ENCODE measurements around the gene PVALEF. TPM values are rescaled to one million over a fixed set of nuclear protein-coding genes. Genes with fewer than 3 reads are reported as not detected.
A peak's percentile ranks its signal among the peaks of the same experiment; 100 is the strongest.

Gene PVALEF
- total RNA-seq, 2 donors from 2014 or later, result not detected

DNA sequence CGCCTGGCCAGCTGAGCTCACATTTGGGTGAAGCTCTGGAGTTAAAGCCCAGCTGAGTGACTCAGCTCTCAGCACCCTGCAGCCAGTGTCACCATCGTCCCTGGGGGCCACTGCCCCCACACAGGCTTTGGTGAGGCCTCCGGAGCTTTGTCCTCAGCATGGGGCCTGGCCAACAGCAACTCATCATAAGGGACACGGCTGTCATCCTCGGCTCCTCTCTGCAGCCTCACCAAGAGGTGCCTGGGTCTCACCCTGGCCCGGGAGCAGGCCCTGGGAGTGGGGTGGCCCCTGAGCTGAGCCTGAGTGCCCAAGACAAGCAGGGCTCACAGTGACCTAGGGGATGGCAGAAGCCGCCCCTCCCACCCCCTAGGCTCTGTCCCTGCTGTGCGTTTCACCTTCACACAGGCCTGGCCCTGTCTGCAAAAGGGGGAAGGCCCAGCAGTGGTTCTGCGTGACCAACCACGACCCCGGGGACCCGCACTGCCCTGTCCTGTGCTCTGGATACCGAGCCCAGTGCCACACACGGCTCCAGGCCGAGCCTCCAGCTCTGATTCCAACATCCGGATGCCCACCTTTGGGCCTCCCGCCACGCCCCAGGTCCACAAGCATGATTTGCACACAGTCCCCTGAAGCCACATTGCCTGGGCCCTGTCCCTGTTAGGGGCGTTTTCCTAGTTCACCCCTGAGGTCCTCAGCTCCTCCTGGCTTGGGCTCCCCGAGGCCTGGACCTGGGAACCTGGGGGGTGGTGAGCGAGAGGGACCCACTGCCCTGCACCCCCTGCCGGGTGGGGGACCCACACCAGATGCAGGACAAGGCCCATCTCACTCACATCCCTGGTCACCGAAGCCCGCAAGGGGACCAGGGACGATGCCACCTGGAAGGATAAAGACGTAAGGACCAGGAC lies 22.5 kb downstream of the PVALEF start:
- peaks cover 3% of the 10 kb centered on the region for H3K27me3 Mint-ChIP-seq
- no peak overlapping the region for H3K27ac Mint-ChIP-seq
- no peaks in the 10 kb centered on the region for H3K9me3 Mint-ChIP-seq
- no peak for ATAC-seq (replicated peaks)
- no peak overlapping the region for H3K4me3 Mint-ChIP-seq
- H3K36me3 Mint-ChIP-seq (ENCODE audit: low read depth), result no peaks in the 10 kb centered on the region
- H3K4me1 Mint-ChIP-seq, result no peaks in the 10 kb centered on the region

DNA sequence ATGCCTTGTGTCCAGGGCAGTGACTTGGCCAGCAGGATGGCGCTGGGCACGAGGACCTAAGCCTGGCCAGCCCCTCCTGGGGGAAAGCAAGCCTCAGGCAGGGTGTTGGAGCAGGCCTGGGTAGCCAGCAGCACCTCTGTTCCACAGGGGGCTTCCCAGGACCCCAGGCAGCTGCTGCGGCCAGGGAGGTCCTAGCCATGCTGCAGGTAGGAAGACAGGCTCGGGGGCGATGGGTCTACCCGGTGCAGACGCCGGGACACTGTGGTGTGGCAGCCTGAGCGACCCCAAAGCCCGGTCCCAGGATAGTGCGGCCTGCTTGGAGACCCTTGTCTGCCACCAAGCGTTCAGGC lies 23.2 kb downstream of the PVALEF start:
- no peak overlapping the region for H3K27ac Mint-ChIP-seq
- H3K36me3 Mint-ChIP-seq (ENCODE audit: low read depth), result no peaks in the 10 kb centered on the region
- no peak for ATAC-seq (replicated peaks)

DNA sequence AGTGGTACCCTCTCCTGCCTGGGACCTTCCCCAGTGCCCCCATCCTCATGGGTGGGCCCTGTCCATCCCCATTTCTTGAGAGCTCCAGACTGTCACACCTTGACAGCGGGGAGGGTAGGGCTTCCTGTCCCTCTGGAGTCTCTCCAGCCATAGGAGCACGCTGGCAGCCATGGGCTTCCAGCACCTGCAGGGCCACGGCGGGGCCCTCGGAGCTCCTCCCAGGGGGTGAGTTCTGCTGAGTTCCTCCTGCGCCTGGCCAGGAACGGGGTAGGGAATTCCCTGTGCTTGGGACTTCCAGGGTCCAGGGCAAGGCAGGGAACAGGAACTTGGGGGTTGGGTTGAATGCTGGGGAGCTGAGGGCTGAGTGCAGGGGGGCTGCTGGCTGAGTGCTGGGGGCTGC lies 23.7 kb downstream of the PVALEF start:
- H3K4me3 Mint-ChIP-seq, result no peak overlapping the region
- no peaks in the 10 kb centered on the region for H3K36me3 Mint-ChIP-seq (ENCODE audit: low read depth)

More for the DNA sequence above, 23.2 kb downstream of the PVALEF start:
- H3K4me1 Mint-ChIP-seq, result no peaks in the 10 kb centered on the region
- H3K4me3 Mint-ChIP-seq, result no peak overlapping the region
- H3K9me3 Mint-ChIP-seq, result no peaks in the 10 kb centered on the region
- H3K27me3 Mint-ChIP-seq, result peaks cover 3% of the 10 kb centered on the region

DNA sequence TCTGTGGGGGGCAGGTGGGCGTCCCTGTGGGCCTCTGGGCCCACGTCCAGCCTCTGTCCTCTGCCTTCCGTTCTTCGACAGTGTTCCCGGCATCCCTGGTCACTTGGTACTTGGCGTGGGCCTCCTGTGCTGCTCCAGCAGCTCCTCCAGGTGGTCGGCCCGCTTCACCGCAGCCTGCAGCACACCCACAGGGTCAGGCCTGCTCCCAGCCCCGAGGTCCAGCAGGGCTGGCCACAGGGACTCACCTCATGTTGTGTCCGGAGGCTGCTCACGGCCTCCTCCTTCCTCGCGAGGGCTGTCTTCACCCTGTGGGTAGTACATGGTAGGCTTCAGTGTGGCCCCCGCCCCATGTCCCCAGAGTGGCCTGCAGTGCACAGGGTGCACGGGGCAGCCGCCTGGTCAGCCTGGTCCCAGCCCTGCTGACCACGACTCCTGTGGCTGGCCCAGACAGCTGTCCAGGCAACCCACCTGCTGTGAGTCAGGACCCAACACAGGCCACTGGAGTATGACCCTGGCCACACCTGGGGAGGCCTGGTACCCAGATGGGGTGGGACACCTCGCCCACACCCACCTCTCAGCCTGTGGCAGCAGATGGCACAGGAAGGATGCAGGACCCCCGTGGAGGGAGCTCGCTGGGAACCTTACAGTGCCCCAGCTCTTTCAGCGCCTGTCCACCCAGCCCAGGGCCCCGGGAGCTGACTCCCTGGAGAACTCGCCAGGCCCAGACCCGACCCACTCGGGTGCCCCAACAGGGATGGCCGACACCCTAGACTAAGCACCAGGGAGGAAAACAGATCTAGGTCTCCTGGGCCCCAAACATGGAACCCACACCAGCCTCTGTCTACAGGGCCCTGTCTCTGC lies 24.6 kb downstream of the PVALEF start:
- Mint-ChIP-seq H3K9me3 (no peaks in the 10 kb centered on the region), H3K4me1 (no peaks in the 10 kb centered on the region), H3K36me3 (ENCODE audit: low read depth) (no peaks in the 10 kb centered on the region), H3K4me3 (no peak overlapping the region), H3K27ac (no peak overlapping the region), H3K27me3 (no peaks in the 10 kb centered on the region)
- ATAC-seq (replicated peaks), result peak; percentile 14

More for the DNA sequence above, 23.7 kb downstream of the PVALEF start:
- no peaks in the 10 kb centered on the region for H3K9me3 Mint-ChIP-seq
- H3K4me1 Mint-ChIP-seq, result no peaks in the 10 kb centered on the region
- peaks cover 3% of the 10 kb centered on the region for H3K27me3 Mint-ChIP-seq
- no peak for ATAC-seq (replicated peaks)
- H3K27ac Mint-ChIP-seq, result no peak overlapping the region

DNA sequence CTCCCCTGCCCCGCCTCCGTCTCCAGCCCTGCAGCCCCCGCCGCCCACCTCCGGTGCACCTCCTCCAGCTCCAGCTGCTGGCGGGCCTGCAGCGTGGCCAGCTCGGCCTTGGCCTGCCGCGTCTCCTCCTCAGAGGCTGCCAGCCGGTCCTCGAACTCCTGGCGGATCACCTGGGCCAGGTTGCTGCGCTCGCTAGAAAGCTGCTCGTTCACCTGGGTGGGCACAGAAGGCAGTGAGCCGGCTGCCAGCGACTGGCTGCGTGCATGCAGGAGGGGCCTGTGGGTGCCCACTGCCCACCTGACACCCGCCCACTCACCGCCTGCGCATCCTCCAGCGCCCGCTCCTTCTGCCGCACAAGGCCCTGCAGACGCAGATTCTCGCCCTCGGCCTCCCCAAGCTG lies 25.3 kb downstream of the PVALEF start:
- no peak for ATAC-seq (replicated peaks)
- Mint-ChIP-seq H3K27me3 (no peaks in the 10 kb centered on the region), H3K27ac (no peak overlapping the region), H3K36me3 (ENCODE audit: low read depth) (no peaks in the 10 kb centered on the region), H3K9me3 (no peaks in the 10 kb centered on the region), H3K4me3 (no peak overlapping the region), H3K4me1 (no peaks in the 10 kb centered on the region)

DNA sequence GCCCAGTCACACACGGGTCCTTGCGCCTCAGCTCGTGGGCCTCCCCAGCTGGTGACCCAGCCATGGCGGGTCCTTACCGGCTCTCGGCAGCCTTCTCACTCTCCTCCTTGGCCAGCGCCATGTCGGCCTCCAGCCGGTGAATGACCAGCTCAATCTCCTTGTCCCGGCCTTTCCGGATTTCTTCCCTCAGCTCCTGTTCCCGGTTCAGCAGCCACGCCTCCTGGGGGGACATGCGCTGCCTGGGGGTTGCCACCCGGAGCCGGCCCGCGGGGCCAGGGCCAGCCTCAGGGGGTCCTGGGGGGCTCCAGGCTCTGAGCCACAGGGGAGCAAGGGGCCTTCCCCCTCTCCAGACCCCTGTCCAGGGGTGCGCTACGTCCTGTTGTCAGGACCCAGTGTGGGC lies 25.8 kb downstream of the PVALEF start:
- no peaks in the 10 kb centered on the region for H3K9me3 Mint-ChIP-seq
- H3K4me3 Mint-ChIP-seq, result no peak overlapping the region
- H3K27ac Mint-ChIP-seq, result no peak overlapping the region
- no peak for ATAC-seq (replicated peaks)
- no peaks in the 10 kb centered on the region for H3K36me3 Mint-ChIP-seq (ENCODE audit: low read depth)
- H3K27me3 Mint-ChIP-seq, result no peaks in the 10 kb centered on the region
- H3K4me1 Mint-ChIP-seq, result no peaks in the 10 kb centered on the region

DNA sequence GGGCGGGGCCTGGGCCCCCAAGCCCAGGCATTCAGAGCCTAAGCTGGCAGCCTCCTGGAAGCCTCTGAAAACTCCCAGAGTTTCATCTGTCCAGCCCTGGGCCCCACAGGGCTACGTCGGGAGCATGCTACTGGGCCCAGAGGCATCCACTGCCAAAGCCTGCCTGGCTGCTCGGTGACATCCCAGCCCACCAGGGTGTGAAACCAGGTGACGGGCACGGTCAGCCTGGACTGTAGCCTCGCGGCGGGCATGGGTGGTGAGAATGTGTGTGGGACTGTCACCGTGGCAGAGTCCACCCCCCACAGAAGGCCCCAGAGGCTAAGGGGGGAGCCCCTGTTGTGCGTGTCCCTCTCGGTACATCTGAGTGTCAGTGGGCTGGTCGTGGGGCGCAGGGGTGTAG lies 26.3 kb downstream of the PVALEF start:
- ATAC-seq (replicated peaks), result no peak
- Mint-ChIP-seq H3K27me3 (no peaks in the 10 kb centered on the region), H3K36me3 (ENCODE audit: low read depth) (no peaks in the 10 kb centered on the region), H3K9me3 (no peaks in the 10 kb centered on the region), H3K4me1 (no peaks in the 10 kb centered on the region), H3K4me3 (no peak overlapping the region), H3K27ac (no peak overlapping the region)

DNA sequence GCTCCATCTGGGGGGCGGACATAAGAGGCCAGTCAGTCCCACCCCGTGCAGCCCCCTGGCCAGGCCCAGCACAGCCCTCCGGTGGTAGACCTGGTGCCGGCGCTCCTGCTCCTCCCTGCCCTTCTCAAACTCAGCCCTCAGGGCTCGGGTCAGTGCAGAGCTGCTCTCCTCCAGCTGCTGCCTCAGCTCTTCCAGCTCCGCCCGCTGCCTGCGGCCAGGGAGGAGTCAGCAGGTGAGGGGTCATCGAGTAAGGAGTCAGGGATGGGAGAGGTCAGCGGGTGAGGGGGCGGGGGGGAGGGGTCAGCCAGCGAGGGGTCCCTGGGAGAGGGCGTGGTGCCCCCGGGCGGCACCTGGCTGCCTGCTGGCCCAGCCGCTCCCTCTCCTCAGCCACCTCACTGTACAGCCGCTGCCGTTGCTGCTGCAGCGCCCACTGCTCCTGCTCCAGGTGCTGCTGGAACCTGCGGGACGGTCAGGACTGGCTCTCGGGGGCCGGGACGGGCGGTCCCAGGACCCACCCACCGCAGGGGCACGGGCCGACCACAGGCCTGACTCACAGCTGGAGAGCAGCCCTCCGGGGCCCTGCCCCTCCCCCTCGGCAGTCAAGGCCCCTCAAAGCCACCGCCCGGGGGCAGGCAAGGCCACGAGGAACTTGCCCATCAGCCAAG lies 27.2 kb downstream of the PVALEF start:
- no peaks in the 10 kb centered on the region for H3K9me3 Mint-ChIP-seq
- ATAC-seq (replicated peaks), result no peak
- no peaks in the 10 kb centered on the region for H3K27me3 Mint-ChIP-seq
- H3K36me3 Mint-ChIP-seq (ENCODE audit: low read depth), result no peaks in the 10 kb centered on the region
- no peak overlapping the region for H3K27ac Mint-ChIP-seq
- no peak overlapping the region for H3K4me3 Mint-ChIP-seq
- no peaks in the 10 kb centered on the region for H3K4me1 Mint-ChIP-seq

DNA sequence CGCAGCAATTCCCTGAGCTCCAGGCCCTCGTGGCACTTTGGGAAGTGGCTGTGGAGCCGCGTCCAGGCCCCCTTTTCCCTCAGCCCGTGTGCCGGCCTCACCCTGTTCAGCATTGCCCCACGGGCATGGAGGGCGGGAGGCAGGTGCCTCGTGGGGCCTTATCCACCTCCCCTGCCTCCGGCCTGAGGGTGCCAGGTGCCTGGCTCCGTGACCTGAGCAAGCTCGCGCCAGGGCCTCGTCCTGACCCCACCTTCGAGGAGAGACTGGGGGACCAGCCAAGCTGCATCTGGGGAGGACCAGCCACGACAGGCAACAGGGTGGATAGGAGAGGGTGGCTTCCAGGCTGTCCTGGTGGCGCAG lies 27.7 kb downstream of the PVALEF start:
- H3K27me3 Mint-ChIP-seq, result no peaks in the 10 kb centered on the region
- no peaks in the 10 kb centered on the region for H3K36me3 Mint-ChIP-seq (ENCODE audit: low read depth)
- no peaks in the 10 kb centered on the region for H3K9me3 Mint-ChIP-seq
- H3K4me1 Mint-ChIP-seq, result no peaks in the 10 kb centered on the region
- H3K4me3 Mint-ChIP-seq, result no peak overlapping the region
- no peak for ATAC-seq (replicated peaks)
- no peak overlapping the region for H3K27ac Mint-ChIP-seq

DNA sequence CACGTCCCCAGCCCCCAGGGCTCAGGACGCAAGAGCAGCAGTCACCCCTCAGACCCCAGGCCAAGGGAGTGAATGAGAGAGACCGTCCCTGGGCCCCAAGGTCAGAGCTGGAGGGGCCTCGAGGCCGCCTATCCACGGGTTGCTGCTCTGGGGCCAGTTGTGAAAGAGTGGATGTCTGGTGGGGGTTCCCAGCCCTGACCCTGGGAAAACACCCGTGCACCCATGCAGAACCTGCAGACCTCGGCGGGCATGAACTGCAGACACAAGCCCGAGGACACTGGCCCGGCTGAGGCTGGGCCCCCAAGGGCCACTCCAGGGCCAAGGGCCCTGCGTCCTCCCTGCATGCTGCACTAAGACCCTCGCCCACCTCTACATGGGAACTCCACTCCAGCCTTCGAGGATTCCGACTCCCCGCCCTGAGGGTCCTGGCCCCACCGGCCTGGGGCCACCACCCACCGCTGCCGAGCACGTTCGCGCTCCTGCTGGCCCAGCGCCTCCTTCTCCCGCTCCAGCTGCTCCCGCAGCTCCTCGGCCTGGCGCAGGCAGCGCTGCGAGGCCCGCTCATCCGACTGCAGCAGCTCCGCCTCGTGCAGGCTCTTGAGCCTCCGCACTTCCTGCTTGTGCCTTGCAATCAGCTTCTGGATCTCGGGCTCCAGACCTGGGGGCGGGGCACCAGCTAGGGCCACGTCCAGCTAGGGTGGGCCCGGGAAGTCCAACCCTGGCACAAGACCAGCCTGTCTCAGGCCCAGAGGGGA lies 28.3 kb downstream of the PVALEF start:
- no peaks in the 10 kb centered on the region for H3K36me3 Mint-ChIP-seq (ENCODE audit: low read depth)
- no peaks in the 10 kb centered on the region for H3K4me1 Mint-ChIP-seq
- no peak for ATAC-seq (replicated peaks)
- no peak overlapping the region for H3K27ac Mint-ChIP-seq
- H3K4me3 Mint-ChIP-seq, result no peak overlapping the region
- no peaks in the 10 kb centered on the region for H3K27me3 Mint-ChIP-seq
- H3K9me3 Mint-ChIP-seq, result no peaks in the 10 kb centered on the region

DNA sequence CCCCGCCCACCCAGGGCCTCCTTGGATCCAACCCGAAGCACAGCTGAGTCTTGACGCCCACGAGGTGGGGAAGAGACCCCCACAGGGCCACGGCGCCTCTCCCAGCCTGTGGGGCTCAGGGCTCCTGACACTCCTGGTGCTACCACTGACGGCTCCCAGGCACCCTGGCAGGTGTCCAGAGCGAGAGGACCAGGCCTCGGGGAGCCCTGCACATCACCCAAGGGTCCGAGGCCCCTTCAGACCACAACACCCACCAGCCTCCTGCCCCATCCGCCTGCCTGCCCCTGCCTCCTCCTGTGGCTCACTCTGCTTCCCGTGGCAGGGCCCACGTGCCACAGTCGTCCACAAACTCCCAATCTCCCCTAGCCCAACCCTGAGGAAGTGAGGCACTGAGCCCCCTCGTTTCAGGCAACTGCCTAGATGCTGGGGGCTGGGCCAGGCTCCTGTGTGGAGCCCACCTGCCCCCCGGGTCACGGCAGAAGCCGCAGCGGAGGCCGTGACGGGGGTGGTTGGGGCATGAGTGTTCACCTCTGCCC lies 29.0 kb downstream of the PVALEF start:
- ATAC-seq (replicated peaks), result no peak
- no peak overlapping the region for H3K27ac Mint-ChIP-seq
- H3K9me3 Mint-ChIP-seq, result no peaks in the 10 kb centered on the region
- no peaks in the 10 kb centered on the region for H3K27me3 Mint-ChIP-seq
- no peak overlapping the region for H3K4me3 Mint-ChIP-seq
- H3K4me1 Mint-ChIP-seq, result no peaks in the 10 kb centered on the region
- H3K36me3 Mint-ChIP-seq (ENCODE audit: low read depth), result no peaks in the 10 kb centered on the region

DNA sequence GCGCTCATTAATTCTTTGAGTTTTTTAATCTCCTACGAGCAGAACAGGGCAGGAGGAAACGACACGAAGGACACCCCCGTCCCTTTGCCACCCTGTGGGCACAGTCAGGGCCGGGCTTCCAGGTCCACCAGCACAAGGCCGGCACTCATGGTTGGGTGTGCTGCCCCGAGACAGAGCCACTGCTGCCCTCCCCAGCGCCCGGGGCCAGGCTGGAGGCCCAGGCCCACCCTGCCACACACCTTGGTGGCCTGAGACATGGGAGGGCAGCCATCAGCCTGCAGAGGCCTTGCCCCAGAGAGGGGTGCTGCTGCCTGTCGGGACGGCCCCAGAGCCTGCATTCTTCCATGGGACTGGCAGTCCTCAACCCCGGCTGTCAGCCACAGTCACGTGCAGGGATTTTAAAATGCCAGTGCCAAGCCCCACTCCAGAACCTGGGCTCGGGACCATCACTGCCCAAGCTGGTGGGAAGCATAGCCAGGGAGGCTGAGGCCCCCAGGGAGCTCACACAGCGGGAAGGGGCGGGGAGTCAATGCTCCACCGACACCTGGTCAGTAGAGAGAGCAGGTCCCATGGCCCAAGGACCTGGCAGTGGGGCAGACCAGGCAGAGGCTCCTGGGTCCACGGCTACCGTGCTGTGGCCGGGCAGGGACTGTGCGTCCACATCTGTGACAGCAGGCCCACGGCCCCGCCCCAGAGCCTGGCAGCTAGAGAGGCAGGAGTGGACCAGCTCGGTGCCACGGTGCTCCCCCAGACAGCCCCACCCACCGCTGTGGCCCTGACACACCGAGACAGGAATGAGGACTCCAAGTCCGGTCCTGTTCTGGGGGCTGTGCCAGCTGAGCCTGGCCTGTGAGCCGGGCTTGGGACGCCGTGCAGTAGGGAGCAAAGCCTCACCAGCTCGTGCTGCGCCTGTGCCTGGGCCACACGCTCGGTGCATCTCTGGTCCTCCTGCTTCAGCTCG lies 29.9 kb downstream of the PVALEF start:
- no peak for ATAC-seq (replicated peaks)
- Mint-ChIP-seq H3K9me3 (no peaks in the 10 kb centered on the region), H3K4me1 (no peaks in the 10 kb centered on the region), H3K27me3 (no peaks in the 10 kb centered on the region), H3K27ac (no peak overlapping the region), H3K36me3 (ENCODE audit: low read depth) (no peaks in the 10 kb centered on the region), H3K4me3 (no peak overlapping the region)

DNA sequence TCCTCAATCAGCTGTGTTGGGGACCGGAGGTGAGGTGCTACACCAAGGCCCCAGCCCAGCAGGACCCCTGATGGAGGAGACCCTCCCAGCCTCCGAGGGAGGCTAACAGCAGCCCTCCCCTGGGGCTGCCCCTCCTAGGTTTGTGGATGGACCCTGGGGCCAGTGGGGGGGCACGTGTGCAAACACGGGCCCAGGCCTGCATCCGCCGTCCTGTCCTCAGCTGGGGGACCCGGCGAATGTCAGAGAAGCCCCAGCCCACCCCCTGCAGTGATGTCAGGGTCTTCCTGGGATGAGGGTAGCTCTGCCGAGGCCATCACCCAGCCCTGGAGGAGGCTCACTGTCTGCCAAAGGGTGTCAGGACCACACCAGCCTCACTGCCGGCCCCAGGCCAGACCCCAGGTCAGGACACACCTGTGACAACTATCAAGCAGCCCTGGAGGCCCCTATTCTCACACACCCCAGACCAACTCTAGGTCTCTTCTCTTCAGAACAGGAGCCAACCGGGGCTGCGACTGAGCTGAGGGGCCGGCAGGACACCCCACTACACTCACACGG lies 30.7 kb downstream of the PVALEF start:
- Mint-ChIP-seq H3K4me3 (no peak overlapping the region), H3K4me1 (no peaks in the 10 kb centered on the region), H3K27ac (no peak overlapping the region), H3K36me3 (ENCODE audit: low read depth) (no peaks in the 10 kb centered on the region), H3K27me3 (no peaks in the 10 kb centered on the region), H3K9me3 (no peaks in the 10 kb centered on the region)
- ATAC-seq (replicated peaks), result no peak
